Thyroid gland (tissue), 4 donors: Measurements from ENCODE around the gene NDC1.

ENCODE experiments used
- POLR2A ChIP-seq, 2 donors: fragments of 450-650 bp; IDR thresholded peaks; one replicate each; pipeline ENCODE4 v1.6.1; 2017; ENCODE audit warnings: antibody characterized with exemption in 2 of 2, mild to moderate bottlenecking in 2 of 2, moderate library complexity in 1 of 2
- TF ChIP-seq, protein P1 (sequence below), 6 experiments: fragments of 200-600 bp in 3 of 6; fragments of 450-650 bp in 3 of 6; sonication (generic) in 3 of 6; IDR thresholded peaks; one replicate each; pipeline ENCODE4 v1.5.1; 2016 to 2019; ENCODE audit warnings: antibody characterized with exemption in 6 of 6, mild to moderate bottlenecking in 2 of 6, inconsistent platforms in 1 of 6, moderate library complexity in 1 of 6

DNA sequence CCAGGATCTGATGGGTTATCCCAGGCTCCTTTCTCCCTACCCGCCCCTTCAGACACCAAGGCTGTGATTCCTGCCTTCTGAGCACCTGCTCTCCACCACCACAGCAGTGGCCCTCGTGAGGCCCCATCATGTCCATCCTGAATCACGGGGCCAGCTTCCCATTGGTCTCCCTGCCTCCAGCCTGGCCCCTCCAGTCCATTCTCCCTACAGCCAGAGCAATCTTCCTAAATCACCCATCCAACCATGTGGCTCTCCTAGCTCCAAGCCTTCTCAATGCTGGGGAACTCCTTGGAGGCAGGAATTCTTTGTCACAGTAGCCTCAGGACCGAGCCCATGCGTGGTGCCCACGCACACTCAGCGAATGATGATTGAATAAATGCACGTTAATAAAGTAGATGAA is 90.3 kb downstream of the NDC1 start:
- no peak for TF ChIP-seq POLR2A (IDR thresholded peaks at IDR 0.05)
- TF ChIP-seq, protein P1, sequence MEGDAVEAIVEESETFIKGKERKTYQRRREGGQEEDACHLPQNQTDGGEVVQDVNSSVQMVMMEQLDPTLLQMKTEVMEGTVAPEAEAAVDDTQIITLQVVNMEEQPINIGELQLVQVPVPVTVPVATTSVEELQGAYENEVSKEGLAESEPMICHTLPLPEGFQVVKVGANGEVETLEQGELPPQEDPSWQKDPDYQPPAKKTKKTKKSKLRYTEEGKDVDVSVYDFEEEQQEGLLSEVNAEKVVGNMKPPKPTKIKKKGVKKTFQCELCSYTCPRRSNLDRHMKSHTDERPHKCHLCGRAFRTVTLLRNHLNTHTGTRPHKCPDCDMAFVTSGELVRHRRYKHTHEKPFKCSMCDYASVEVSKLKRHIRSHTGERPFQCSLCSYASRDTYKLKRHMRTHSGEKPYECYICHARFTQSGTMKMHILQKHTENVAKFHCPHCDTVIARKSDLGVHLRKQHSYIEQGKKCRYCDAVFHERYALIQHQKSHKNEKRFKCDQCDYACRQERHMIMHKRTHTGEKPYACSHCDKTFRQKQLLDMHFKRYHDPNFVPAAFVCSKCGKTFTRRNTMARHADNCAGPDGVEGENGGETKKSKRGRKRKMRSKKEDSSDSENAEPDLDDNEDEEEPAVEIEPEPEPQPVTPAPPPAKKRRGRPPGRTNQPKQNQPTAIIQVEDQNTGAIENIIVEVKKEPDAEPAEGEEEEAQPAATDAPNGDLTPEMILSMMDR (IDR thresholded peaks at IDR 0.05): no peak
